GM23248 (cell line): Measurements from ENCODE around the gene SLC9C1.

Experiments
- EZH2 ChIP-seq: fragments of 200-600 bp; sonication (generic); IDR thresholded peaks from 2 replicates; pipeline ENCODE4 v1.6.1; 2018; ENCODE audit warnings: antibody characterized with exemption, mild to moderate bottlenecking; ENCODE audit not compliant: insufficient read depth, poor library complexity, severe bottlenecking
- EZH2phosphoT487 ChIP-seq: fragments of 200-600 bp; sonication (generic); IDR thresholded peaks from 2 replicates; pipeline ENCODE4 v1.6.1; 2018; ENCODE audit warnings: antibody characterized with exemption, moderate library complexity, mild to moderate bottlenecking, low read depth; ENCODE audit not compliant: insufficient read depth

DNA sequence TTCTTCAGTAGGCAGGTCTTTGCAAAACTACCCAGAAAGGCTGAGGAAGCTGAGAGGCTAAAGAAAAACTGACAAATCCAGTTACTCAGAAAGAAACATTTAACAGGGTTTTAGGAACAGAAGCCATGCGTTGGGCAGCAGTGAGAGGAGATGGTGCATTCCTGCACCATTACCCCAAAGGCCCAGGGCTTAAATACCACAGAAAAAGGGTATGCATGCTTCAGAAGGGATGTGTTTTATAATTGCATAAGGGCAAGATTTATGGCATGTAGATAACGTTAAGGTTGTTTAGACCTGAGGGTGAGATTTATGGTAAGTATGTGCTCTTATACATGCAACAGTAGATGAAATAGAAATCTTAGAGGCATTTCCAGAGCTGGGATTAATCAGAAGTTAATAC lies 197.8 kb downstream of the SLC9C1 start:
- TF ChIP-seq EZH2 (no peak), EZH2phosphoT487 (no peak)
